ENCODE results near the gene FNDC7. TPM values are rescaled to one million over a fixed set of nuclear protein-coding genes. Genes with fewer than 3 reads are reported as not detected.
A peak's percentile ranks its signal among the peaks of the same experiment; 100 is the strongest.

FNDC7 gene
- total and polyA plus RNA-seq, 9 of the 15 experiments (the other 6 are each of a cell fraction or from before 2014, with no cell fraction given), result not detected

DNA sequence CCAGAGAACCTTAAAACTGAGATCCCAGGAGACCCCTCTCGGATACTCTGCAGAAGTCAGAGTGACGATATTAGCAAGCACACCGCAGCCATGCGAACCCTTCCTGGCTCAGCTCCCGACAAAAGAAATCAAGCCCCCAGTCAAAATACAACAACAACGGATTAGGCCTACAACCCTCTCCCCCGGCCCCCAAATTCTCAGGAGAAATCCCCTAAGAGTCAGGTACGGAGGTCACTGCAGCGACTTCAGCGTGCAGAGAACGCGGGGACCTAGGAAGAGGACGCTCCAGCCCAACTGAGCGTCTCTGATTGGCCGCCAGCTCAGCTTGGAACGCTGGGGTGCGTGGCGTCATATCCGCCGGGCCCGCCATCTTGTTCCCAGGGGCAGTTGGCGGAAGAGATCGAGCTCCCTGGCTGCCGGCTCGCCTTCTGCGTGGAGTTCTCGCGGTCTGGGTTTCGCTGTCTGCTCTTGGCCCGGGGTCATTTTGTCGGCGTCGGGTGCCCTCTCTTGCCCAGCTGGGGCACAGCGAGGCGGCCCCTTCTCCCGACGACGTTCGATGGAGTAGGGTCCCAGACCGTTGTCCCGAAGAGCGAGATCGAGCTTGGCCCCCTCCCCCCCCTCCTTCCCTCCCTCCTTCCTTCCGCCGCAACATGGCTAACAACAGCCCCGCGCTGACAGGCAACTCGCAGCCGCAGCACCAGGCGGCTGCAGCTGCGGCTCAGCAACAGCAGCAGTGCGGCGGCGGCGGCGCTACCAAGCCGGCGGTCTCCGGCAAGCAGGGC is 20.6 kb upstream of the FNDC7 start, which contains the start of gene PRPF38B (continued):
- TF ChIP-seq, protein P1, sequence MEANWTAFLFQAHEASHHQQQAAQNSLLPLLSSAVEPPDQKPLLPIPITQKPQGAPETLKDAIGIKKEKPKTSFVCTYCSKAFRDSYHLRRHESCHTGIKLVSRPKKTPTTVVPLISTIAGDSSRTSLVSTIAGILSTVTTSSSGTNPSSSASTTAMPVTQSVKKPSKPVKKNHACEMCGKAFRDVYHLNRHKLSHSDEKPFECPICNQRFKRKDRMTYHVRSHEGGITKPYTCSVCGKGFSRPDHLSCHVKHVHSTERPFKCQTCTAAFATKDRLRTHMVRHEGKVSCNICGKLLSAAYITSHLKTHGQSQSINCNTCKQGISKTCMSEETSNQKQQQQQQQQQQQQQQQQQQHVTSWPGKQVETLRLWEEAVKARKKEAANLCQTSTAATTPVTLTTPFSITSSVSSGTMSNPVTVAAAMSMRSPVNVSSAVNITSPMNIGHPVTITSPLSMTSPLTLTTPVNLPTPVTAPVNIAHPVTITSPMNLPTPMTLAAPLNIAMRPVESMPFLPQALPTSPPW (CRISPR knock-in tag; IDR thresholded peaks at IDR 0.05), result peak; percentile 98
- no peak for TF ChIP-seq RFX7 (CRISPR knock-in tag; IDR thresholded peaks at IDR 0.05)
- TF ChIP-seq MAFG (tag; conservative IDR thresholded peaks at IDR 0.05), result no peak
- no peak for TF ChIP-seq LARP7 (IDR thresholded peaks at IDR 0.05)
- TF ChIP-seq ELF4 (CRISPR knock-in tag; IDR thresholded peaks at IDR 0.05), result no peak; the same call in 1 of the 2 replicates
- TF ChIP-seq HNRNPH1 (optimal IDR thresholded peaks at IDR 0.05; ENCODE audit: low read depth, low read length), result no peak
- TF ChIP-seq ZEB2 (IDR thresholded peaks at IDR 0.05), result no peak; the same call in 1 of the 2 replicates
- TF ChIP-seq NKRF (IDR thresholded peaks at IDR 0.05; ENCODE audit: borderline replicate concordance), result peak; percentile 59
- no peak for TF ChIP-seq ZBTB43 (CRISPR knock-in tag; IDR thresholded peaks at IDR 0.05)
- TF ChIP-seq PTRF (tag; IDR thresholded peaks at IDR 0.05), result no peak
- no peak for TF ChIP-seq NFXL1 (CRISPR knock-in tag; IDR thresholded peaks at IDR 0.05)
- 0 out of 2 replicates have a peak, but pooled peaks have one; percentile 34 for TF ChIP-seq ZFPM2 (CRISPR knock-in tag; IDR thresholded peaks at IDR 0.05)
- no peak for TF ChIP-seq ZNF445 (CRISPR knock-in tag; IDR thresholded peaks at IDR 0.05; ENCODE audit: low read depth)
- no peak for TF ChIP-seq HMGXB4 (CRISPR knock-in tag; IDR thresholded peaks at IDR 0.05)
- TF ChIP-seq ZNF3 (CRISPR knock-in tag; IDR thresholded peaks at IDR 0.05), result no peak
- no peak for TF ChIP-seq FOXA3 (CRISPR knock-in tag; conservative IDR thresholded peaks at IDR 0.05 in 1 of 2, IDR thresholded peaks at IDR 0.05 in 1 of 2)
- peak; percentile 92 for TF ChIP-seq CREB1 (IDR thresholded peaks at IDR 0.05)
- TF ChIP-seq CREB1 (CRISPR knock-in tag; IDR thresholded peaks at IDR 0.05), result peak; percentile 90
